Gastroesophageal sphincter (tissue), 3 donors: ENCODE data around the gene DFFB.

Experiments used
- CTCF ChIP-seq, 4 experiments: fragments of 200-600 bp in 2 of 4; fragments of 450-650 bp in 2 of 4; sonication (generic) in 1 of 4; IDR thresholded peaks; one replicate each; pipeline ENCODE4 v1.5.1; 2017 to 2019; ENCODE audit warnings: antibody characterized with exemption in 4 of 4, mild to moderate bottlenecking in 2 of 4, moderate library complexity in 2 of 4
- POLR2AphosphoS5 ChIP-seq: sonication (generic); formaldehyde crosslinking; IDR thresholded peaks from one replicate; pipeline ENCODE4 v1.6.1; 2017; ENCODE audit warnings: antibody characterized with exemption

GRCh38 chr1:3847081-3847480 lies 10.2 kb upstream of the DFFB start:
- TF ChIP-seq CTCF (IDR thresholded peaks at IDR 0.05) (no peak), POLR2AphosphoS5 (no peak)
